IMR-90 (cell line): ENCODE measurements around the gene NUDT3. TPM values are rescaled to one million over a fixed set of nuclear protein-coding genes. Genes with fewer than 3 reads are reported as not detected.

Experiments
- ATAC-seq: fragments of 200-7000 bp; cut with Tn5 transposase; 2 replicates; pipeline ENCODE4 v1.9.1; 2020; ENCODE audit warnings: low read depth, mild to moderate bottlenecking, moderate library complexity
- BruUV-seq: library from RNA; stranded (reverse); fragments of 400-500 nt; replicated peaks from 2 replicates; lab custom pipeline; 2021; lab: Mats Ljungman, UMichigan
- CTCF ChIA-PET: fragments of 300-600 bp; formaldehyde crosslinking; extraction: SDS; loops from one replicate; lab custom pipeline; 2021; ENCODE audit warnings: antibody characterized with exemption; lab: Yijun Ruan, JAX
- POLR2A ChIA-PET: fragments of 300-600 bp; sonication (Branson Sonifier 250); formaldehyde crosslinking; loops from one replicate; lab custom pipeline; 2022; ENCODE audit warnings: antibody characterized with exemption; ENCODE audit not compliant: unreplicated experiment; lab: Charles Lee
- DNase-seq: peaks from one replicate; pipeline ENCODE4 v3.0.0; 2013
- H2AFZ ChIP-seq: replicated peaks from 2 replicates; pipeline ENCODE3; 2013; ENCODE audit warnings: low read length, mild to moderate bottlenecking; ENCODE audit not compliant: poor library complexity
- H2AK5ac ChIP-seq: 2 replicates; pipeline ENCODE4 v1.6.1; 2013; ENCODE audit warnings: low read depth, low read length, inconsistent platforms
- H2AK9ac ChIP-seq: replicated peaks from 2 replicates; pipeline ENCODE3; 2013; ENCODE audit warnings: mild to moderate bottlenecking, low read depth, low read length, moderate library complexity; ENCODE audit not compliant: poor library complexity
- H2BK120ac ChIP-seq: 2 replicates; pipeline ENCODE4 v1.6.1; 2013; ENCODE audit warnings: low read depth, low read length, inconsistent platforms
- H2BK15ac ChIP-seq: 3 replicates; pipeline ENCODE4 v1.6.1; 2013; ENCODE audit warnings: low read depth, low read length, inconsistent platforms
- H2BK20ac ChIP-seq: 2 replicates; pipeline ENCODE4 v1.6.1; 2013; ENCODE audit warnings: low read depth, mild to moderate bottlenecking, inconsistent platforms, low read length, moderate library complexity
- H2BK5ac ChIP-seq: 2 replicates; pipeline ENCODE4 v1.6.1; 2013; ENCODE audit warnings: mild to moderate bottlenecking, low read depth, low read length, inconsistent platforms; ENCODE audit not compliant: poor library complexity, severe bottlenecking
- H3K14ac ChIP-seq: replicated peaks from 2 replicates; pipeline ENCODE4 v1.6.1; 2013; ENCODE audit warnings: low read depth, low read length, inconsistent platforms
- H3K18ac ChIP-seq: 2 replicates; pipeline ENCODE4 v1.6.1; 2013; ENCODE audit warnings: low read depth, low read length, control low read depth
- H3K23ac ChIP-seq: 2 replicates; pipeline ENCODE4 v1.6.1; 2013; ENCODE audit warnings: low read depth, low read length, inconsistent platforms
- H3K27ac ChIP-seq: 2 replicates; pipeline ENCODE4 v1.5.1; 2013; ENCODE audit warnings: mild to moderate bottlenecking, control low read depth, low read length; ENCODE audit not compliant: insufficient read depth
- H3K27me3 ChIP-seq: 2 replicates; pipeline ENCODE4 v1.6.1; 2013; ENCODE audit warnings: low read length; ENCODE audit not compliant: control insufficient read depth, insufficient read depth
- H3K36me3 ChIP-seq: 2 replicates; pipeline ENCODE4 v1.6.1; 2013; ENCODE audit warnings: low read length, mixed read lengths; ENCODE audit not compliant: control insufficient read depth, insufficient read depth
- H3K4ac ChIP-seq: 2 replicates; pipeline ENCODE4 v1.6.1; 2013; ENCODE audit warnings: low read depth, low read length, inconsistent platforms
- H3K4me1 ChIP-seq: 2 replicates; pipeline ENCODE4 v1.6.1; 2013; ENCODE audit warnings: low read length, mixed read lengths; ENCODE audit not compliant: control insufficient read depth, insufficient read depth
- H3K4me2 ChIP-seq: 2 replicates; pipeline ENCODE4 v1.6.1; 2013; ENCODE audit warnings: low read depth, mild to moderate bottlenecking, control low read depth, low read length, moderate library complexity
- H3K4me3 ChIP-seq: 2 replicates; pipeline ENCODE4 v1.5.1; 2013; ENCODE audit warnings: low read depth, mild to moderate bottlenecking, control low read depth, low read length, moderate library complexity; ENCODE audit not compliant: insufficient read depth
- H3K56ac ChIP-seq: 2 replicates; pipeline ENCODE4 v1.6.1; 2013; ENCODE audit warnings: low read length, inconsistent platforms; ENCODE audit not compliant: insufficient read depth; ENCODE audit errors: extremely low read depth
- H3K79me1 ChIP-seq, 2 experiments: 2 replicates each; pipeline ENCODE4 v1.6.1; 2013; ENCODE audit warnings: low read length in 2 of 2, inconsistent platforms in 1 of 2, low read depth in 1 of 2
- H3K9ac ChIP-seq: 2 replicates; pipeline ENCODE4 v1.6.1; 2013; ENCODE audit warnings: low read depth, low read length, control low read depth
- H3K9me1 ChIP-seq: 2 replicates; pipeline ENCODE4 v1.6.1; 2013; ENCODE audit warnings: low read length, inconsistent platforms; ENCODE audit not compliant: insufficient read depth
- H3K9me3 ChIP-seq: 2 replicates; pipeline ENCODE4 v1.6.1; 2013; ENCODE audit warnings: low read length; ENCODE audit not compliant: control insufficient read depth, insufficient read depth
- H4K20me1 ChIP-seq: 2 replicates; pipeline ENCODE4 v1.6.1; 2013; ENCODE audit warnings: low read length, inconsistent platforms; ENCODE audit not compliant: insufficient read depth
- H4K5ac ChIP-seq: 2 replicates; pipeline ENCODE4 v1.6.1; 2013; ENCODE audit warnings: mild to moderate bottlenecking, low read depth, low read length, control low read depth
- H4K8ac ChIP-seq, 2 experiments: 2 replicates each; pipeline ENCODE4 v1.6.1; 2013; ENCODE audit warnings: low read depth in 2 of 2, low read length in 2 of 2, control low read depth in 1 of 2, inconsistent platforms in 1 of 2
- H4K91ac ChIP-seq: 2 replicates; pipeline ENCODE4 v1.6.1; 2013; ENCODE audit warnings: low read depth, low read length, inconsistent platforms; ENCODE audit not compliant: insufficient read depth
- BHLHE40 ChIP-seq: fragments of 150-350 bp; IDR thresholded peaks from 2 replicates; pipeline ENCODE4 v1.6.1; 2016; ENCODE audit warnings: mild to moderate bottlenecking, low read depth, low read length
- CEBPB ChIP-seq: IDR thresholded peaks from 2 replicates; pipeline ENCODE4 v1.6.1; 2012; ENCODE audit warnings: low read depth, low read length, improper control_type of control experiment
- CHD1 ChIP-seq: IDR thresholded peaks from 2 replicates; pipeline ENCODE4 v1.6.1; 2012; ENCODE audit warnings: low read depth, low read length, improper control_type of control experiment
- CTCF ChIP-seq: conservative IDR thresholded peaks from 2 replicates; pipeline ENCODE4 v1.5.1; 2012; ENCODE audit warnings: mild to moderate bottlenecking, low read depth, low read length, improper control_type of control experiment
- ELK1 ChIP-seq: fragments of 150-350 bp; IDR thresholded peaks from 2 replicates; pipeline ENCODE4 v1.6.1; 2016; ENCODE audit warnings: low read depth, mild to moderate bottlenecking, low read length, moderate library complexity, borderline replicate concordance
- FOS ChIP-seq: fragments of 150-350 bp; IDR thresholded peaks from 2 replicates; pipeline ENCODE4 v1.6.1; 2016; ENCODE audit warnings: low read depth, low read length
- MAFK ChIP-seq: IDR thresholded peaks from 2 replicates; pipeline ENCODE4 v1.6.1; 2012; ENCODE audit warnings: low read depth, low read length, improper control_type of control experiment
- MAZ ChIP-seq: IDR thresholded peaks from 2 replicates; pipeline ENCODE4 v1.6.1; 2012; ENCODE audit warnings: low read depth, mild to moderate bottlenecking, low read length, improper control_type of control experiment, moderate library complexity, borderline replicate concordance
- MXI1 ChIP-seq: IDR thresholded peaks from 2 replicates; pipeline ENCODE4 v1.6.1; 2012; ENCODE audit warnings: low read depth, mild to moderate bottlenecking, low read length, moderate library complexity, borderline replicate concordance
- NFE2L2 ChIP-seq: fragments of 150-350 bp; IDR thresholded peaks from 2 replicates; pipeline ENCODE4 v1.6.1; 2016; ENCODE audit warnings: low read depth, mild to moderate bottlenecking, low read length
- POLR2A ChIP-seq: IDR thresholded peaks from 2 replicates; pipeline ENCODE4 v1.6.1; 2012; ENCODE audit warnings: mild to moderate bottlenecking, low read depth, low read length
- RAD21 ChIP-seq: IDR thresholded peaks from 2 replicates; pipeline ENCODE4 v1.6.1; 2012; ENCODE audit warnings: low read length, improper control_type of control experiment
- RCOR1 ChIP-seq: IDR thresholded peaks from 2 replicates; pipeline ENCODE4 v1.6.1; 2012; ENCODE audit warnings: mild to moderate bottlenecking, low read length, improper control_type of control experiment; ENCODE audit not compliant: insufficient replicate concordance
- RFX5 ChIP-seq: IDR thresholded peaks from 2 replicates; pipeline ENCODE4 v1.8.0; 2012; ENCODE audit warnings: low read depth, mild to moderate bottlenecking, low read length, moderate library complexity
- SMC3 ChIP-seq: fragments of 150-350 bp; IDR thresholded peaks from 2 replicates; pipeline ENCODE4 v1.6.1; 2016; ENCODE audit warnings: low read depth, mild to moderate bottlenecking, antibody characterized with exemption, low read length, moderate library complexity
- USF2 ChIP-seq: fragments of 150-350 bp; IDR thresholded peaks from 2 replicates; pipeline ENCODE4 v1.6.1; 2017; ENCODE audit warnings: mild to moderate bottlenecking, antibody characterized with exemption, low read length, low read depth
- WGBS, 2 experiments: methylation state at CpG; one replicate each; pipeline versions ENCODE4 v1.1.5 to v1.1.7; 2013; ENCODE audit warnings: missing lambda C conversion rate in 2 of 2; ENCODE audit not compliant: insufficient read length in 1 of 2; ENCODE audit errors: extremely low coverage in 2 of 2; 5-methylcytosine and 5-hydroxymethylcytosine counted together
- dilution Hi-C: fragments of 300-500 bp; cut with HindIII; formaldehyde crosslinking; loops from one replicate; pipeline ENCODE4 v1.14.3; 2018; ENCODE audit warnings: low sequenced_read_pairs; ENCODE audit not compliant: unreplicated experiment
- in situ Hi-C: fragments of 300-500 bp; cut with MboI; formaldehyde crosslinking; loops from 3 replicates; pipeline ENCODE4 v1.14.3; 2019; ENCODE audit warnings: low sequenced_read_pairs, inconsistent platforms, mixed read lengths
- intact Hi-C: fragments of 100-400 bp; cut with micrococcal nuclease; formaldehyde crosslinking; loops from 2 replicates; pipeline ENCODE4 v1.10.0; 2022
- polyA plus RNA-seq, 3 experiments: library from polyadenylated mRNA; depleted of rRNA; stranded (reverse); fragments of >200 nt; gene quantifications; 2 replicates each; pipeline ENCODE4 v1.2.3, GENCODE V29; 2012; ENCODE audit warnings: low replicate concordance in 1 of 3
- total RNA-seq: library from RNA; depleted of rRNA; stranded (reverse); fragments of >200 nt; gene quantifications from 2 replicates; pipeline ENCODE4 v1.2.3, GENCODE V29; 2012

The NUDT3 gene
- total and polyA plus RNA-seq, 2 of the 4 experiments (the other 2 are of a cell fraction), result 10.1 to 17.2 TPM

GRCh38 chr6:34362176-34362575 is 30.3 kb downstream of the NUDT3 start:
- H3K9me1 ChIP-seq, result peaks cover 3% of the 10 kb centered on the region; the same call in 1 of the 2 replicates
- H4K20me1 ChIP-seq, result peaks cover 48% of the 10 kb centered on the region
- H3K27me3 ChIP-seq, result no peaks in the 10 kb centered on the region
- in situ Hi-C loops (no loop called here), intact Hi-C loops (no loop called here), dilution Hi-C loops (no loop called here)
- H3K79me1 ChIP-seq, result peaks cover 37 to 65% of the 10 kb centered on the region in 2 experiments
- no TSS peak for BruUV-seq
- H2AFZ ChIP-seq, result no peak overlapping the region
- no peak overlapping the region for H3K18ac ChIP-seq
- no peak overlapping the region for H2BK120ac ChIP-seq
- no peak overlapping the region for H4K8ac ChIP-seq
- no peak overlapping the region for H2AK5ac ChIP-seq
- H2BK5ac ChIP-seq, result no peak overlapping the region
- no peak overlapping the region for H3K56ac ChIP-seq
- H3K4ac ChIP-seq, result no peak overlapping the region
- H3K4me1 ChIP-seq, result peaks cover 9% of the 10 kb centered on the region
- TF ChIP-seq RFX5 (no peak), SMC3 (no peak), MAFK (no peak), FOS (no peak), CEBPB (no peak), POLR2A (no peak), MAZ (no peak), BHLHE40 (no peak), NFE2L2 (no peak), USF2 (no peak), CTCF (no peak), CHD1 (no peak), MXI1 (no peak), RAD21 (no peak), ELK1 (no peak), RCOR1 (no peak)
- WGBS, 2 experiments, result no CpG with 5 or more reads among the region's 1 CpG
- no peak overlapping the region for H3K4me2 ChIP-seq
- H4K91ac ChIP-seq, result no peak overlapping the region
- no peak overlapping the region for H4K5ac ChIP-seq
- no peak overlapping the region for H3K27ac ChIP-seq
- no peak for DNase-seq
- ChIA-PET CTCF (interaction anchor here (0.5 kb wide), 1 partner anchor 660 kb away, joined by 3 read pairs; no protein-coding TSS in a partner anchor), POLR2A (no interaction called here)
- no peak overlapping the region for H3K9ac ChIP-seq
- no peak overlapping the region for H2BK15ac ChIP-seq
- no peak overlapping the region for H3K4me3 ChIP-seq
- H2AK9ac ChIP-seq, result no peak overlapping the region
- no peak for ATAC-seq
- no peak overlapping the region for H3K14ac ChIP-seq
- no peak overlapping the region for H2BK20ac ChIP-seq
- H3K36me3 ChIP-seq, result no peaks in the 10 kb centered on the region
- H3K23ac ChIP-seq, result no peak overlapping the region
- no peaks in the 10 kb centered on the region for H3K9me3 ChIP-seq
